ENCODE results near the gene RNU11. TPM values are rescaled to one million over a fixed set of nuclear protein-coding genes. Genes with fewer than 3 reads are reported as not detected.
"Not testable (repeated sequence)": the region's sequence is repeated elsewhere in the genome, so short reads cannot be mapped to it uniquely, and the experiment has no call there.

The RNU11 gene
- total and polyA plus RNA-seq, 10 donors, result not detected

DNA sequence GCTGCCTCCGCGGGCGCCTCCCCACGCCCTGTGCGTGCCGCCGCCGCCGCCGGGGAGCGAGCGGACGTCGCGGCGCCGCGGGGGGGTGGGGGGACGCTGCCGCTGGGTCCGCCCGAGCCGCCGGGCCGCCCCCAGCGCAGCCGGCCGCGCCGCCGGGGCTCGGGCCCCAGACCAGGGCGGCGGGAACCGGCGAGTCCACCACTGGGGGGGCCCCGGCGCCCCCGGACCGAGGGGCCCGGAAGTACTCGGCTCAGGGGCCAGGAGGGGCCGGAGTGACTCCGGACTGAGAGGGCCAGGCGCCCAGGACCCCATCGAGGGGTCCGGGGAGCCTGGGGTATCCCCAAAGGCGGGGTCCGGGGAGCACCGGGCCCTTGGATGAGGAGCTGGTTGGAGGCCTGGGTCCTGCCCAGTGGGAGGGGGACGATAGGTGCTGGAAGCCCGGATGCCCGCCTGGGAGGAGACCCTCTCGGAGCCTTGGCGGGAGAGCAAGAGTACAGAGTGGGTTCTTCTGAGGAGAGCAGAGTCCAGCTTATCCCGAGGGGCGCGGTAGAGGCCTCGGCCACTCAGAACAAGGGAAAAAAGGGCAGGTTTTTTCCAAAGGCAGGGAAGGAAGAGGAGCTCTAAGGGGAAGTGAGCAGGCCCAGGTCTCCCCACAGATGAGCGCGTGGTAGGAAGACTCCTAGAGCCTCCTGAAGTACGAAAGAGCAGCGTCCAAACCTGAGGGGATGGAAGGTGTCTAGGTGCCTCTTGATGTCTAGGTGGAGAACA is 20.7 kb downstream of the RNU11 start:
- intact Hi-C loops (cut with DNase I; ENCODE audit: low total_unique reads), result no loop called here
- no peaks in the 10 kb centered on the region for H3K27me3 ChIP-seq (replicated peaks in 1 of 7)
- no peaks in the 10 kb centered on the region for H3K9me3 ChIP-seq
- peak overlapping the region; percentile 99 to 100 (median 99) for H3K27ac ChIP-seq
- TF ChIP-seq POLR2A (IDR thresholded peaks at IDR 0.05) (no peak), POLR2AphosphoS5 (IDR thresholded peaks at IDR 0.05) (peak in 1 of 3 donors; percentile 39)
- TF ChIP-seq, protein P1, sequence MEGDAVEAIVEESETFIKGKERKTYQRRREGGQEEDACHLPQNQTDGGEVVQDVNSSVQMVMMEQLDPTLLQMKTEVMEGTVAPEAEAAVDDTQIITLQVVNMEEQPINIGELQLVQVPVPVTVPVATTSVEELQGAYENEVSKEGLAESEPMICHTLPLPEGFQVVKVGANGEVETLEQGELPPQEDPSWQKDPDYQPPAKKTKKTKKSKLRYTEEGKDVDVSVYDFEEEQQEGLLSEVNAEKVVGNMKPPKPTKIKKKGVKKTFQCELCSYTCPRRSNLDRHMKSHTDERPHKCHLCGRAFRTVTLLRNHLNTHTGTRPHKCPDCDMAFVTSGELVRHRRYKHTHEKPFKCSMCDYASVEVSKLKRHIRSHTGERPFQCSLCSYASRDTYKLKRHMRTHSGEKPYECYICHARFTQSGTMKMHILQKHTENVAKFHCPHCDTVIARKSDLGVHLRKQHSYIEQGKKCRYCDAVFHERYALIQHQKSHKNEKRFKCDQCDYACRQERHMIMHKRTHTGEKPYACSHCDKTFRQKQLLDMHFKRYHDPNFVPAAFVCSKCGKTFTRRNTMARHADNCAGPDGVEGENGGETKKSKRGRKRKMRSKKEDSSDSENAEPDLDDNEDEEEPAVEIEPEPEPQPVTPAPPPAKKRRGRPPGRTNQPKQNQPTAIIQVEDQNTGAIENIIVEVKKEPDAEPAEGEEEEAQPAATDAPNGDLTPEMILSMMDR (IDR thresholded peaks at IDR 0.05 in 8 of 11, conservative IDR thresholded peaks at IDR 0.05 in 3 of 11), result peak in 1 of 11 experiments; percentile 5
- H3K4me3 ChIP-seq, result peak overlapping the region; percentile 80 to 99 (median 90)
- peaks cover 0 to 9% (median 0%) of the 10 kb centered on the region in 6 donors for H3K36me3 ChIP-seq
- peak; percentile 93 for DNase-seq
- H3K4me1 ChIP-seq, result peaks cover 10 to 45% (median 30%) of the 10 kb centered on the region in 6 donors
- 0 to 1% (median 0%) methylated on average over 14 to 63 of the region's 63 CpGs for WGBS, 5 donors

DNA sequence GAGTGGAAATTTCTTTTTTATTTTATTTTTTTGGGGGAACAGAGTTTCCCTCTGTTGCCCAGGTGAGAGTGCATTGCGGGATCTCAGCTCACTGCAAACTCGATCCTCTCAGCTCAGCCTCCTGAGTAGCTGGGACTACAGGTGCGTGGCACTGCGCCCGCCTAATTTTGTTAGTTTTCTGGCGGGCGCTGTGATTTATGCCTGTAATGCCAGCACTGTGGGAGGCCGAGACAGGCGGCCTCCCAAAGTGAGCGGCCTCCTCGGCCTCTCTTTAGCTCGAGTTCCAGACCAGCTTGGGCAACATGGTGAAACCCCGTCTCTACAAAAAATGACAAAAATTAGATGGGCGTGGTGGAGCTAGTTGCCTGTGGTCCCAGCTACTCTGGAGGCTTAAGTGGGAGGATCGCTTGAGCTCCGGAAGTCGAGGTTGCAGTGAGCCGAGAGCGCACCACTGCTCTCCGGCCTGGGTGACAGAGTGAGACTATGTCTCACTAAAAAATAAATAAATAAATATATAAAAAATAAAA is 22.9 kb downstream of the RNU11 start:
- H3K36me3 ChIP-seq, result peaks cover 0 to 18% (median 0%) of the 10 kb centered on the region in 6 donors
- 95 to 96% (median 95%) methylated on average over 20 of the region's 20 CpGs for WGBS, 5 donors
- H3K27ac ChIP-seq, result no peak overlapping the region
- H3K27me3 ChIP-seq (replicated peaks in 1 of 7), result no peaks in the 10 kb centered on the region
- peak; percentile 46 for DNase-seq
- H3K9me3 ChIP-seq, result no peaks in the 10 kb centered on the region
- no peak overlapping the region for H3K4me3 ChIP-seq
- TF ChIP-seq, protein P1 (IDR thresholded peaks at IDR 0.05 in 8 of 11, conservative IDR thresholded peaks at IDR 0.05 in 3 of 11), result no peak
- TF ChIP-seq POLR2A (IDR thresholded peaks at IDR 0.05) (no peak), POLR2AphosphoS5 (IDR thresholded peaks at IDR 0.05) (no peak)
- intact Hi-C loops (cut with DNase I; ENCODE audit: low total_unique reads), result no loop called here
- peaks cover 10 to 45% (median 30%) of the 10 kb centered on the region in 6 donors for H3K4me1 ChIP-seq

DNA sequence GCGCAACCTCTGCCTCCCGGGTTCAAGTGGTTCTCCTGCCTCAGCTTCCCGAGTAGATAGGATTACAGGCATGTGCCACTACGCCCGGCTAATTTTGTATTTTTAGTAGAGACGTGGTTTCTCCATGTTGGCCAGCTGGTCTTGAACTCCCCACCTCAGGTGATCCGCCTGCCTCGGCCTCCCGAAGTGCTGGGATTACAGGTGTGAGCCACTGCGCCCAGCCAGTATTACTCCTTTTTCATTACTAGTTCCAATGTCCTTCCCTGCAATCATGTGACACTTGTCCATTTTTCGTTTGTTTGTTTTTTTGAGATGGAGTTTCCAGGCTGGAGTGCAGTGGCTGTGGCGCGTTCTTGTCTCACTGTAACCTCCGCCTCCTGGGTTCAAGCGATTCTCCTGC is 24.6 kb downstream of the RNU11 start:
- WGBS, 5 donors, result 95 to 97% (median 96%) methylated on average over 15 of the region's 15 CpGs
- H3K4me1 ChIP-seq, result peaks cover 5 to 36% (median 21%) of the 10 kb centered on the region in 6 donors
- H3K27ac ChIP-seq; H3K27me3 ChIP-seq (replicated peaks in 1 of 7); H3K9me3 ChIP-seq; H3K4me3 ChIP-seq; intact Hi-C loops (cut with DNase I; ENCODE audit: low total_unique reads): not testable (repeated sequence)
- DNase-seq, result peak; percentile 21
- peaks cover 0 to 22% (median 0%) of the 10 kb centered on the region in 6 donors for H3K36me3 ChIP-seq

DNA sequence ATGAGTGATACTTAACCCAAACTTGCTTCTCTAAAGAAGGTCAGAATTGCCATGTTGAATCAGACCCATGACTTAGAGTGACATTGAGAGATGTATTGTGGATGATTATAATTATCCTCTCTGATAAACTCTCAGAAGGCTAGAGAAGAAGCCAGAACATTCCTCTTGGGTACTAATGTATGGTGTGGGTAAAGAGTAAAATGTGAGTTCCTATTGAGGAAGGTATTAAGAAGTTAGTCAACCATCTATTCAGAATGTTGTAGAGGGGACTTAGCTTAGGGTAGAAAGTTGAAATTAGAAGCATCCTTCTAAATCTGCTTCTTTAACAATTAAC is 27.5 kb downstream of the RNU11 start:
- H3K27ac ChIP-seq, result no peak overlapping the region
- peaks cover 0 to 29% (median 0%) of the 10 kb centered on the region in 6 donors for H3K36me3 ChIP-seq
- H3K4me3 ChIP-seq, result no peak overlapping the region
- TF ChIP-seq POLR2A (IDR thresholded peaks at IDR 0.05), result no peak
- no peak for TF ChIP-seq POLR2AphosphoS5 (IDR thresholded peaks at IDR 0.05)
- TF ChIP-seq, protein P1 (IDR thresholded peaks at IDR 0.05 in 8 of 11, conservative IDR thresholded peaks at IDR 0.05 in 3 of 11), result no peak
- peaks cover 0 to 15% (median 2%) of the 10 kb centered on the region in 6 donors for H3K4me1 ChIP-seq
- no peaks in the 10 kb centered on the region for H3K27me3 ChIP-seq (replicated peaks in 1 of 7)
- no peaks in the 10 kb centered on the region for H3K9me3 ChIP-seq
- intact Hi-C loops (cut with DNase I; ENCODE audit: low total_unique reads), result no loop called here
- DNase-seq, result no peak
